Rectal smooth muscle tissue (tissue), 1 donor: ENCODE data around the gene SLC22A9.

ENCODE experiments used
- H3K27ac ChIP-seq: one replicate; pipeline ENCODE4 v1.7.0; 2013; ENCODE audit warnings: low read depth, low read length, inconsistent platforms
- H3K27me3 ChIP-seq: one replicate; pipeline ENCODE4 v1.7.0; 2013; ENCODE audit warnings: low read length; ENCODE audit not compliant: control insufficient read depth, insufficient read depth
- H3K36me3 ChIP-seq: one replicate; pipeline ENCODE4 v1.7.0; 2013; ENCODE audit warnings: low read length; ENCODE audit not compliant: control insufficient read depth, insufficient read depth
- H3K4me1 ChIP-seq: one replicate; pipeline ENCODE4 v1.7.0; 2013; ENCODE audit warnings: low read length; ENCODE audit not compliant: control insufficient read depth, insufficient read depth
- H3K4me3 ChIP-seq: one replicate; pipeline ENCODE4 v1.7.0; 2013; ENCODE audit warnings: low read length
- H3K9ac ChIP-seq: one replicate; pipeline ENCODE4 v1.7.0; 2013; ENCODE audit warnings: low read length

The SLC22A9 gene

GRCh38 chr11:63459586-63459985, 90.0 kb downstream of the SLC22A9 start:
- Histone ChIP-seq H3K36me3 (no peaks in the 10 kb centered on the region), H3K4me3 (no peak overlapping the region), H3K27ac (no peak overlapping the region), H3K9ac (no peak overlapping the region), H3K4me1 (no peaks in the 10 kb centered on the region), H3K27me3 (no peaks in the 10 kb centered on the region)
